ENCODE data around the gene ADNP2.

GRCh38 chr18:80086281-80086680 is 22.8 kb upstream of the ADNP2 start:
- TF ChIP-seq CTCF (conservative IDR thresholded peaks at IDR 0.05) (no peak), ZFX (IDR thresholded peaks at IDR 0.05) (no peak)
